K562 (cell line): ENCODE results near the gene SLC13A4. TPM values are rescaled to one million over a fixed set of nuclear protein-coding genes. Genes with fewer than 3 reads are reported as not detected.

Source experiments
- CBFA2T3 ChIP-seq: fragments of 450-650 bp; IDR thresholded peaks from 2 replicates; pipeline ENCODE4 v1.6.1; 2017
- CHD4 ChIP-seq: fragments of 200-600 bp; sonication (generic); IDR thresholded peaks from 3 replicates; pipeline ENCODE4 v1.6.1; 2012; ENCODE audit warnings: low read depth, mild to moderate bottlenecking, mixed read lengths, low read length, inconsistent platforms; ENCODE audit not compliant: insufficient read depth, insufficient replicate concordance, poor library complexity, severe bottlenecking
- CHD7 ChIP-seq: fragments of 200-600 bp; sonication (generic); IDR thresholded peaks from one replicate; pipeline ENCODE4 v1.6.1; 2012; ENCODE audit warnings: mild to moderate bottlenecking, low read depth, low read length, inconsistent platforms
- FOXP1 ChIP-seq: sonication (generic); formaldehyde crosslinking; IDR thresholded peaks from 2 replicates; pipeline ENCODE4 v1.8.0; 2022; ENCODE audit warnings: mild to moderate bottlenecking, missing genetic modification reagents
- HMGN3 ChIP-seq: IDR thresholded peaks from 2 replicates; pipeline ENCODE4 v1.6.1; 2011; ENCODE audit warnings: borderline replicate concordance, low read depth, mild to moderate bottlenecking, mixed read lengths, low read length; ENCODE audit not compliant: insufficient read length; ENCODE audit errors: extremely low read depth
- KAT2B ChIP-seq: IDR thresholded peaks from one replicate; pipeline ENCODE4 v1.6.1; 2012; ENCODE audit warnings: low read depth, mild to moderate bottlenecking, control low read depth, inconsistent platforms, low read length, moderate library complexity
- RAD21 ChIP-seq, 2 experiments: fragments of 250-450 bp in 1 of 2; fragments of 450-650 bp in 1 of 2; sonication (Bioruptor Pico) in 1 of 2; formaldehyde crosslinking in 1 of 2; IDR thresholded peaks in 1 of 2; conservative IDR thresholded peaks in 1 of 2; 2 replicates each; pipeline versions ENCODE4 v1.4.0 to v1.8.0; 2020 to 2022; ENCODE audit warnings: mild to moderate bottlenecking in 2 of 2, moderate library complexity in 1 of 2
- RNF219 ChIP-seq: fragments of 250-450 bp; sonication (Bioruptor Pico); IDR thresholded peaks from 2 replicates; pipeline ENCODE4 v1.5.0; 2022; ENCODE audit warnings: mild to moderate bottlenecking
- polyA plus RNA-seq, 8 experiments: library from polyadenylated mRNA; depleted of rRNA in 4 of 8; stranded (reverse) in 5 of 8; unstranded in 3 of 8; fragments of >200 nt; fragmentation: Nextera tagmentation in 2 of 8; fragmentation: Illumina TruSeq in 1 of 8; extraction: Ambion mirVana in 2 of 8; extraction: Trizol in 1 of 8; gene quantifications; 2 replicates each; pipeline versions ENCODE4 v1.2.1 to v1.2.3, GENCODE V29; 2011 to 2014; ENCODE audit warnings: inconsistent platforms in 1 of 8, missing spikeins in 1 of 8
- total RNA-seq, 7 experiments: library from RNA; depleted of rRNA in 6 of 7; stranded (reverse); fragments of >200 nt in 6 of 7; fragmentation: Illumina TruSeq in 2 of 7; extraction: Trizol in 2 of 7; gene quantifications; 2 replicates each; pipeline versions ENCODE4 v1.2.1 to v1.2.3, GENCODE V29; 2011 to 2021; ENCODE audit warnings: low replicate concordance in 1 of 7
- TF ChIP-seq, protein P1 (sequence below): fragments of 250-450 bp; sonication (Bioruptor Pico); IDR thresholded peaks from 2 replicates; pipeline ENCODE4 v1.5.1; 2021; ENCODE audit warnings: mild to moderate bottlenecking
- TF ChIP-seq, protein P2 (sequence below): sonication (generic); formaldehyde crosslinking; IDR thresholded peaks from 2 replicates; pipeline ENCODE4 v1.8.1; 2023; ENCODE audit warnings: mild to moderate bottlenecking, missing genetic modification reagents, moderate library complexity

SLC13A4 gene
- total and polyA plus RNA-seq, 9 of the 15 experiments (the other 6 are each of a cell fraction or from before 2014, with no cell fraction given): 0.11 to 1.0 (median 0.36) TPM

- TF ChIP-seq FOXP1 (CRISPR knock-in tag) (no peak), HMGN3 (no peak), KAT2B (no peak), CHD4 (no peak), RAD21 (CRISPR knock-in tag; conservative IDR thresholded peaks at IDR 0.05 in 1 of 2, IDR thresholded peaks at IDR 0.05 in 1 of 2) (0 out of 4 replicates have a peak, but pooled peaks of 1 of the 2 experiments have one; percentile 8), CBFA2T3 (peak; percentile 95), RNF219 (CRISPR knock-in tag) (no peak), CHD7 (no peak)
- TF ChIP-seq, protein P1, sequence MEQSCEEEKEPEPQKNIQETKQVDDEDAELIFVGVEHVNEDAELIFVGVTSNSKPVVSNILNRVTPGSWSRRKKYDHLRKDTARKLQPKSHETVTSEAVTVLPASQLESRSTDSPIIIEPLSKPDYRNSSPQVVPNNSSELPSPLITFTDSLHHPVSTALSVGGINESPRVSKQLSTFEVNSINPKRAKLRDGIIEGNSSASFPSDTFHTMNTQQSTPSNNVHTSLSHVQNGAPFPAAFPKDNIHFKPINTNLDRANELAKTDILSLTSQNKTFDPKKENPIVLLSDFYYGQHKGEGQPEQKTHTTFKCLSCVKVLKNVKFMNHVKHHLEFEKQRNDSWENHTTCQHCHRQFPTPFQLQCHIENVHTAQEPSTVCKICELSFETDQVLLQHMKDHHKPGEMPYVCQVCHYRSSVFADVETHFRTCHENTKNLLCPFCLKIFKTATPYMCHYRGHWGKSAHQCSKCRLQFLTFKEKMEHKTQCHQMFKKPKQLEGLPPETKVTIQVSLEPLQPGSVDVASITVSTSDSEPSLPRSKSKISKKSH: no peak
- TF ChIP-seq, protein P2, sequence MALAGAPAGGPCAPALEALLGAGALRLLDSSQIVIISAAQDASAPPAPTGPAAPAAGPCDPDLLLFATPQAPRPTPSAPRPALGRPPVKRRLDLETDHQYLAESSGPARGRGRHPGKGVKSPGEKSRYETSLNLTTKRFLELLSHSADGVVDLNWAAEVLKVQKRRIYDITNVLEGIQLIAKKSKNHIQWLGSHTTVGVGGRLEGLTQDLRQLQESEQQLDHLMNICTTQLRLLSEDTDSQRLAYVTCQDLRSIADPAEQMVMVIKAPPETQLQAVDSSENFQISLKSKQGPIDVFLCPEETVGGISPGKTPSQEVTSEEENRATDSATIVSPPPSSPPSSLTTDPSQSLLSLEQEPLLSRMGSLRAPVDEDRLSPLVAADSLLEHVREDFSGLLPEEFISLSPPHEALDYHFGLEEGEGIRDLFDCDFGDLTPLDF (CRISPR knock-in tag): no peak
Observed at GRCh38 chr7:135664046-135664589, 63.9 kb downstream of the SLC13A4 start (continued).
